ENCODE results near the gene KLHDC8B. TPM values are rescaled to one million over a fixed set of nuclear protein-coding genes. Genes with fewer than 3 reads are reported as not detected.
A peak's percentile ranks its signal among the peaks of the same experiment; 100 is the strongest.
"Not testable (repeated sequence)": the region's sequence is repeated elsewhere in the genome, so short reads cannot be mapped to it uniquely, and the experiment has no call there.

Gene KLHDC8B
- total RNA-seq, 1 donor: 16.6 TPM

GRCh38 chr3:49213541-49213943 is 42.1 kb downstream of the KLHDC8B start:
- peaks cover 7% of the 10 kb centered on the region for H3K36me3 ChIP-seq (ENCODE audit: insufficient read depth, low read length)
- no peaks in the 10 kb centered on the region for H3K9me3 ChIP-seq (ENCODE audit: low read depth, low read length)
- H3K79me2 ChIP-seq (ENCODE audit: insufficient read depth, low read length): peaks cover 12% of the 10 kb centered on the region
- no peak overlapping the region for H3K27ac ChIP-seq (ENCODE audit: low read depth, low read length)
- DNase-seq (ENCODE audit: insufficient read length, low spot score, missing footprints): no peak
- no peak overlapping the region for H3K4me3 ChIP-seq (ENCODE audit: insufficient read depth, low read length)
- H3K27me3 ChIP-seq (ENCODE audit: insufficient read depth, low read length): no peaks in the 10 kb centered on the region
- no peaks in the 10 kb centered on the region for H4K20me1 ChIP-seq (ENCODE audit: insufficient read depth, low read length)
- no peak for TF ChIP-seq CTCF (IDR thresholded peaks at IDR 0.05; ENCODE audit: extremely low read depth, low read depth, low read length)
- H3K4me2 ChIP-seq (ENCODE audit: insufficient read depth, low read length): no peak overlapping the region
- no peak overlapping the region for H2AFZ ChIP-seq (ENCODE audit: low read length)
- no peaks in the 10 kb centered on the region for H3K4me1 ChIP-seq (ENCODE audit: insufficient read depth, low read length)

- DNase-seq (ENCODE audit: insufficient read length, low spot score, missing footprints): peak; percentile 59
- Histone ChIP-seq H3K27ac (ENCODE audit: low read depth, low read length) (no peak overlapping the region), H3K36me3 (ENCODE audit: insufficient read depth, low read length) (peaks cover 7% of the 10 kb centered on the region)
These were observed 42.6 kb downstream of the KLHDC8B start for GRCh38 chr3:49213998-49214397.

GRCh38 chr3:49216687-49217086 is 45.3 kb downstream of the KLHDC8B start:
- H3K79me2 ChIP-seq (ENCODE audit: insufficient read depth, low read length): peaks cover 12% of the 10 kb centered on the region
- not testable (repeated sequence) for H4K20me1 ChIP-seq (ENCODE audit: insufficient read depth, low read length); H3K36me3 ChIP-seq (ENCODE audit: insufficient read depth, low read length); H3K4me1 ChIP-seq (ENCODE audit: insufficient read depth, low read length); H3K27ac ChIP-seq (ENCODE audit: low read depth, low read length); H3K4me2 ChIP-seq (ENCODE audit: insufficient read depth, low read length); H3K4me3 ChIP-seq (ENCODE audit: insufficient read depth, low read length); H2AFZ ChIP-seq (ENCODE audit: low read length); H3K9me3 ChIP-seq (ENCODE audit: low read depth, low read length); H3K27me3 ChIP-seq (ENCODE audit: insufficient read depth, low read length); DNase-seq (ENCODE audit: insufficient read length, low spot score, missing footprints)

More at GRCh38 chr3:49213998-49214397, 42.6 kb downstream of the KLHDC8B start:
- H3K79me2 ChIP-seq (ENCODE audit: insufficient read depth, low read length): peaks cover 10% of the 10 kb centered on the region
- no peak for TF ChIP-seq CTCF (IDR thresholded peaks at IDR 0.05; ENCODE audit: extremely low read depth, low read depth, low read length)
- no peak overlapping the region for H2AFZ ChIP-seq (ENCODE audit: low read length)
- H3K4me2 ChIP-seq (ENCODE audit: insufficient read depth, low read length): no peak overlapping the region
- H3K4me3 ChIP-seq (ENCODE audit: insufficient read depth, low read length): no peak overlapping the region
- no peaks in the 10 kb centered on the region for H4K20me1 ChIP-seq (ENCODE audit: insufficient read depth, low read length)
- no peaks in the 10 kb centered on the region for H3K9me3 ChIP-seq (ENCODE audit: low read depth, low read length)
- H3K27me3 ChIP-seq (ENCODE audit: insufficient read depth, low read length): no peaks in the 10 kb centered on the region
- H3K4me1 ChIP-seq (ENCODE audit: insufficient read depth, low read length): peaks cover 3% of the 10 kb centered on the region

- DNase-seq (ENCODE audit: insufficient read length, low spot score, missing footprints); H3K36me3 ChIP-seq (ENCODE audit: insufficient read depth, low read length); H3K9me3 ChIP-seq (ENCODE audit: low read depth, low read length); H4K20me1 ChIP-seq (ENCODE audit: insufficient read depth, low read length); H3K4me3 ChIP-seq (ENCODE audit: insufficient read depth, low read length); H3K4me1 ChIP-seq (ENCODE audit: insufficient read depth, low read length); H3K27me3 ChIP-seq (ENCODE audit: insufficient read depth, low read length); H2AFZ ChIP-seq (ENCODE audit: low read length); H3K4me2 ChIP-seq (ENCODE audit: insufficient read depth, low read length); H3K27ac ChIP-seq (ENCODE audit: low read depth, low read length): not testable (repeated sequence)
- peaks cover 15% of the 10 kb centered on the region for H3K79me2 ChIP-seq (ENCODE audit: insufficient read depth, low read length)
These were observed 45.7 kb downstream of the KLHDC8B start for GRCh38 chr3:49217108-49217507.

- no peaks in the 10 kb centered on the region for H3K27me3 ChIP-seq (ENCODE audit: insufficient read depth, low read length)
- H3K27ac ChIP-seq (ENCODE audit: low read depth, low read length): peak overlapping the region; percentile 19
- no peaks in the 10 kb centered on the region for H3K9me3 ChIP-seq (ENCODE audit: low read depth, low read length)
- no peaks in the 10 kb centered on the region for H4K20me1 ChIP-seq (ENCODE audit: insufficient read depth, low read length)
- no peak overlapping the region for H3K4me2 ChIP-seq (ENCODE audit: insufficient read depth, low read length)
- no peak for TF ChIP-seq CTCF (IDR thresholded peaks at IDR 0.05; ENCODE audit: extremely low read depth, low read depth, low read length)
- H3K4me3 ChIP-seq (ENCODE audit: insufficient read depth, low read length): no peak overlapping the region
- peak overlapping the region; percentile 14 for H2AFZ ChIP-seq (ENCODE audit: low read length)
- peaks cover 7% of the 10 kb centered on the region for H3K36me3 ChIP-seq (ENCODE audit: insufficient read depth, low read length)
- peaks cover 20% of the 10 kb centered on the region for H3K79me2 ChIP-seq (ENCODE audit: insufficient read depth, low read length)
- H3K4me1 ChIP-seq (ENCODE audit: insufficient read depth, low read length): peaks cover 3% of the 10 kb centered on the region
- peak; percentile 30 for DNase-seq (ENCODE audit: insufficient read length, low spot score, missing footprints)
These were observed 46.5 kb downstream of the KLHDC8B start for GRCh38 chr3:49217688-49218470.

- H3K27me3 ChIP-seq (ENCODE audit: insufficient read depth, low read length); H3K4me2 ChIP-seq (ENCODE audit: insufficient read depth, low read length); H3K4me3 ChIP-seq (ENCODE audit: insufficient read depth, low read length); H2AFZ ChIP-seq (ENCODE audit: low read length); H3K9me3 ChIP-seq (ENCODE audit: low read depth, low read length); H3K4me1 ChIP-seq (ENCODE audit: insufficient read depth, low read length); H4K20me1 ChIP-seq (ENCODE audit: insufficient read depth, low read length); H3K36me3 ChIP-seq (ENCODE audit: insufficient read depth, low read length): not testable (repeated sequence)
- peak overlapping the region; percentile 51 for H3K27ac ChIP-seq (ENCODE audit: low read depth, low read length)
- peak; percentile 58 for DNase-seq (ENCODE audit: insufficient read length, low spot score, missing footprints)
- H3K79me2 ChIP-seq (ENCODE audit: insufficient read depth, low read length): peaks cover 20% of the 10 kb centered on the region
These were observed 47.1 kb downstream of the KLHDC8B start for GRCh38 chr3:49218471-49218989.
